ENCODE measurements around the gene CCDC73.
"Not testable (repeated sequence)": the region's sequence is repeated elsewhere in the genome, so short reads cannot be mapped to it uniquely, and the experiment has no call there.

Gene CCDC73

DNA sequence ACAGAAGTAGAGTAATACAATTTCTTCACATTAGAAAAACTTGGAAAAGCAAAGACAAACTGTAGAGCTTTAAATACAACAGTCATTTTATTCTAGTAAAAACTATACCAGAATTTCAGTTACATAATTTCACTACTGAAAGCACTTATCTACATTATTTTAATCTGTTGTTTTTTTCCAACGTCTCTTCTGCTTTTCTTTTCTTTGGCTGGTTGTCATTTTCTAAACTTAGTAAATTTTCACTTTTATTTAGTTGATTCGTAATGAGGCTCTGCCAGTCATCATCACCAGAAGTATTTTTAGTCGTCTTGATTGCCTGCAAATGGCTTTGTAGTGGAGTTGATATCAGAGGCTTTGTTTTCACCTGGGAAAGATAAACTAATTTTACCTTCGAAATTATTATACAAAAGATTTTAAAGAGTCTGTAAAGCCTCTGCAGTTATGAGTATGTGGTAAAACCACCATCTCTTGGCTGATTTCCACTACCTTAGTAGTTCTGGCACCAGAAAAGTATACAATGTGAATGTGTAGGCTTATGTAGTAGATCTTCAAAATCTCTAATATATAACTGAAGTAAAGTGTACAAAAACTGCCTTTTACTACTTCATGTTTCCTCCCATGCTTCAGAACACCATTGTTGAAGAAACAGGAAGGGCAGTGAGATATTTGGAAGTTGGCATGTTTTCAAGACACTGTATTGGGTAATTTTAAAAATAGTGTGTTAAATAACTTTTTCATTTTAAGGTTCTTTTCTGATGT, 191.6 kb downstream of the CCDC73 start:
- ChIA-PET POLR2A (no interaction called here), CTCF (no interaction called here)
- DNase-seq (ENCODE audit: extremely low spot score) = no peak
- TF ChIP-seq SP1 (IDR thresholded peaks at IDR 0.05) = no peak
- no peak for TF ChIP-seq SUZ12 (IDR thresholded peaks at IDR 0.05)
- TF ChIP-seq BHLHE40 (IDR thresholded peaks at IDR 0.05; ENCODE audit: borderline replicate concordance) = no peak
- no peak for TF ChIP-seq TARDBP (IDR thresholded peaks at IDR 0.05)
- TF ChIP-seq ZNF384 (IDR thresholded peaks at IDR 0.05) = no peak

DNA sequence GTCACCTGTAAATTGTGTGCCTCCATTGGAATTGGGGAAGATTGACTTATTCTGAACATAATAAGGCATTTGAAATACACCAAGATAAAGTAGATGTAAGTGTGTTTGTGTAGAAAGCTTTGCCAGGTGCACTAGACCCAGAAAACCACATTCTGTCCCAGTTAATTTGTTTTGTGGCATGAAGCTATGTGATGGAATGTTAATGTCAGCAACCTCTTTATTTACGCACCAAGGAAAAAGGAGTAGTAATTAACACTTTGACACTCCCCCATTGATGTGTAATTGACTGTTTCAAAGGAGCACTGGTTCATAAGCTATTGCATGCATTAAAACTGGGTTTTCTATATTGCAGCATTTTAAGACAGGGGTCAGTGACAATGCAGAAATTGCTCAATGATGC, 196.5 kb downstream of the CCDC73 start:
- POLR2A ChIA-PET = no interaction called here
- no peak for DNase-seq (ENCODE audit: extremely low spot score)
- no peak for TF ChIP-seq L3MBTL2 (conservative IDR thresholded peaks at IDR 0.05)
- no peak for TF ChIP-seq NFRKB (IDR thresholded peaks at IDR 0.05)
- no peak for TF ChIP-seq HDGF (IDR thresholded peaks at IDR 0.05; ENCODE audit: borderline replicate concordance)
- no peak for TF ChIP-seq FOXA1 (IDR thresholded peaks at IDR 0.05)
- CTCF ChIA-PET = no interaction called here

- POLR2A ChIA-PET; DNase-seq (ENCODE audit: extremely low spot score): not testable (repeated sequence)
- CTCF ChIA-PET = interaction anchor here (1.1 kb wide), 1 partner anchor 273 kb away, joined by 3 read pairs; no protein-coding TSS in a partner anchor
Measured at GRCh38 chr11:32596114-32596513, 198.3 kb downstream of the CCDC73 start.

- CTCF ChIA-PET = no interaction called here
- DNase-seq (ENCODE audit: extremely low spot score) = no peak
- TF ChIP-seq SUZ12 (IDR thresholded peaks at IDR 0.05) (no peak), TARDBP (IDR thresholded peaks at IDR 0.05) (no peak), LEF1 (IDR thresholded peaks at IDR 0.05; ENCODE audit: borderline replicate concordance) (no peak), ZNF384 (IDR thresholded peaks at IDR 0.05) (no peak), FOXK2 (IDR thresholded peaks at IDR 0.05) (no peak), NFRKB (IDR thresholded peaks at IDR 0.05) (no peak), HDGF (IDR thresholded peaks at IDR 0.05; ENCODE audit: borderline replicate concordance) (no peak), ELF4 (IDR thresholded peaks at IDR 0.05) (no peak), FOXA1 (IDR thresholded peaks at IDR 0.05) (no peak)
- TF ChIP-seq, protein P1, sequence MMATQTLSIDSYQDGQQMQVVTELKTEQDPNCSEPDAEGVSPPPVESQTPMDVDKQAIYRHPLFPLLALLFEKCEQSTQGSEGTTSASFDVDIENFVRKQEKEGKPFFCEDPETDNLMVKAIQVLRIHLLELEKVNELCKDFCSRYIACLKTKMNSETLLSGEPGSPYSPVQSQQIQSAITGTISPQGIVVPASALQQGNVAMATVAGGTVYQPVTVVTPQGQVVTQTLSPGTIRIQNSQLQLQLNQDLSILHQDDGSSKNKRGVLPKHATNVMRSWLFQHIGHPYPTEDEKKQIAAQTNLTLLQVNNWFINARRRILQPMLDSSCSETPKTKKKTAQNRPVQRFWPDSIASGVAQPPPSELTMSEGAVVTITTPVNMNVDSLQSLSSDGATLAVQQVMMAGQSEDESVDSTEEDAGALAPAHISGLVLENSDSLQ (IDR thresholded peaks at IDR 0.05) = no peak
- POLR2A ChIA-PET = interaction anchor here (1.1 kb wide), 1 partner anchor 10 kb away, joined by 4 read pairs; the partner anchor contains the start of gene EIF3M
Measured at GRCh38 chr11:32594272-32594671, 200.2 kb downstream of the CCDC73 start.

- POLR2A ChIA-PET = no interaction called here
- peak; percentile 39 for DNase-seq (ENCODE audit: extremely low spot score)
- CTCF ChIA-PET = interaction anchor here (0.6 to 1.2 kb wide), 3 partner anchors 15 to 1064 kb away, joined by 3 to 4 read pairs (median 3); no protein-coding TSS in a partner anchor
- TF ChIP-seq ARNT (IDR thresholded peaks at IDR 0.05) (no peak), ELF4 (IDR thresholded peaks at IDR 0.05) (no peak), NFRKB (IDR thresholded peaks at IDR 0.05) (no peak), FOXK2 (IDR thresholded peaks at IDR 0.05) (no peak)
- TF ChIP-seq, protein P1 (IDR thresholded peaks at IDR 0.05) = no peak
Measured at GRCh38 chr11:32586576-32587190, 207.8 kb downstream of the CCDC73 start.

- DNase-seq (ENCODE audit: extremely low spot score) = no peak
- CTCF ChIA-PET = no interaction called here
- TF ChIP-seq BHLHE40 (IDR thresholded peaks at IDR 0.05; ENCODE audit: borderline replicate concordance) = no peak
- TF ChIP-seq SUZ12 (IDR thresholded peaks at IDR 0.05) = no peak
- POLR2A ChIA-PET = no interaction called here
Measured at GRCh38 chr11:32584921-32585320, 209.5 kb downstream of the CCDC73 start.

DNA sequence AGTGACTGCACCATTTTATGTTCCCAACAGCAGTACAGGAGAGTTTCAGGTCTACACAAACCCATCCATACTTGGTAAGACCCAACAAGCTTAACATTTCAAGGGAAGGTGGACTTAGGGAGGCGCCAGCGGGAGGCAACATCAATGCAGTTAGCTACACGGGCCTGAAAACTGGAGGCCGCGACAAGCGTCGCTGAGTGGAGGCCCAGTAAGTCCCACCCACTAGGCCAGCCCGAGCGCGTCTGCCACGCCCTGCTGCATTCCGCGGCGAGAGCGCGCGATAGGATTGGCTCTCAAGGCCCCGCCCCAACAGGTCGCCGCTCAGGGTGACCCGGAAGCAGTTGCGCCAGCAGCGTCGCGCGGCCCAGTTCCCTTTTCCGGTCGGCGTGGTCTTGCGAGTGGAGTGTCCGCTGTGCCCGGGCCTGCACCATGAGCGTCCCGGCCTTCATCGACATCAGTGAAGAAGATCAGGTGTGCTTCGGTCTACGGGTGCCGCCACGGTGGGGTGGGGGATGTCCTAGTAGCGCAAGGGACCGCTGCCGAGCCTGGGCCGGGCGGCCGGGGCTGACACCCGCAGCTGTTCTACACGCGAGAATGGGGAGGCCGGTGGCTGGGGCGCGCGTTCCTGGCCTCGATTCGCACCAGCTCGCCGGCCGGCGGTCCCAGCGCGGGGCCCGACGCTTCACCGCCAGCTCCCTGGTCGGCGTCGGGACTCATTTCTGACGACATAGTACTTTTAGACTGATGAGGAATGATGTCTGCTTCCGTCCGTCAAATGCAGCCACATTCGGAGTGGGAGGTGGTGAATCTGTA, 210.8 kb downstream of the CCDC73 start, which contains the start of gene EIF3M:
TSS of gene EIF3M (plus strand) at position 373 of the 813 bp plus-strand sequence. CDS start at position 430, 57 bp downstream.
- ChIA-PET CTCF (interaction anchor here (0.5 kb wide), 1 partner anchor 298 kb away, joined by 5 read pairs; no protein-coding TSS in a partner anchor), POLR2A (interaction anchor here (0.9 to 1.5 kb wide), 6 partner anchors 9 to 309 kb away, joined by 3 to 4 read pairs (median 4); partner anchors contain the start of genes QSER1 and WT1)
- TF ChIP-seq FOXA1 (IDR thresholded peaks at IDR 0.05) (no peak), CTBP1 (IDR thresholded peaks at IDR 0.05; ENCODE audit: borderline replicate concordance) (no peak), ARNT (IDR thresholded peaks at IDR 0.05) (no peak), FOXM1 (IDR thresholded peaks at IDR 0.05; ENCODE audit: borderline replicate concordance) (no peak), ELF4 (IDR thresholded peaks at IDR 0.05) (peak; percentile 62; the same call in 1 of the 2 replicates), L3MBTL2 (conservative IDR thresholded peaks at IDR 0.05) (peak; percentile 68), SUZ12 (IDR thresholded peaks at IDR 0.05) (no peak), ZNF384 (IDR thresholded peaks at IDR 0.05) (no peak), NFRKB (IDR thresholded peaks at IDR 0.05) (no peak), LEF1 (IDR thresholded peaks at IDR 0.05; ENCODE audit: borderline replicate concordance) (no peak), SP1 (IDR thresholded peaks at IDR 0.05) (no peak), FOXK2 (IDR thresholded peaks at IDR 0.05) (no peak), TARDBP (IDR thresholded peaks at IDR 0.05) (no peak), BHLHE40 (IDR thresholded peaks at IDR 0.05; ENCODE audit: borderline replicate concordance) (no peak), HDGF (IDR thresholded peaks at IDR 0.05; ENCODE audit: borderline replicate concordance) (no peak; the same call in 1 of the 2 replicates)
- TF ChIP-seq, protein P1 (IDR thresholded peaks at IDR 0.05) = 0 out of 2 replicates have a peak, but pooled peaks have one; percentile 6
- DNase-seq (ENCODE audit: extremely low spot score) = peak; percentile 95
